ENCODE results near the gene EXOC4.

The EXOC4 gene

DNA sequence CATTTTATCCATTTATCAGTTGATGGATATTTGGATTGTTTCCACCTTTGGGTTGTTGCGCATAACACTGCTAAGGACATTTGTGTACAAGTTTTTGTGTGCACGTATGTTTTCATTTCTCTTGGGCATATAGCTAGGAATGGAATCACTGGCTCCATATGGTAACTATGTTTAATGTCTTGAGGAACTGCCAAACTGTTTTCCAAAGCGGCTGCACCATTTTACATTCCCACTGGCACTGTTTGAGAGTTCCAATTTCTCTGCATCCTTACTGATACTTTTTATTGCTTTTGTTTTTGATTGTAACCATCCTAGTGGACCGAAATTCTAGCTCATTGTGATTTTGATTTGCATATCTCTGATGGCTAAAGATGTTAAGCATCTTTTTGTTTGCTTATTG is 118.7 kb downstream of the EXOC4 start:
- DNase-seq, result no peak

DNA sequence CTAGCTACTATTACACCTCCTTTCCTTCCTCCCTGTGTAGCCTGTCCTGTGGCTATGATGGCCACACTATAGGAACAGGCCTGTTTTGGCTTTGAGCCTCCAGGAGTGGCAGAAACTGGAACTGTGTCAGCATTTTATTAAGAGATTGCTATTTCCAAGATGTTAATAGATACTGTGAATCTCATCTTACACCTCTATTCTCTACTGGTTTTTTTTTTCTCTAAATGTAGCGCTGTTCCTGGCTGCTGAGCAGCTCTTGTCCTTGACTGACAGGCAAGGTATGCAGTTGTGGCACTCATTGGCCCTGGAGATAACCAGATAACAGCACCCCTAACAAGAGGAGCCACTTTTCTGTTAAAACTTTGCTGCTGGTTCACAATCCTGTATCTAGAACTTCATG is 119.5 kb downstream of the EXOC4 start:
- no peak for DNase-seq

GRCh38 chr7:133376514-133376913 is 123.6 kb downstream of the EXOC4 start:
- DNase-seq, result no peak

DNA sequence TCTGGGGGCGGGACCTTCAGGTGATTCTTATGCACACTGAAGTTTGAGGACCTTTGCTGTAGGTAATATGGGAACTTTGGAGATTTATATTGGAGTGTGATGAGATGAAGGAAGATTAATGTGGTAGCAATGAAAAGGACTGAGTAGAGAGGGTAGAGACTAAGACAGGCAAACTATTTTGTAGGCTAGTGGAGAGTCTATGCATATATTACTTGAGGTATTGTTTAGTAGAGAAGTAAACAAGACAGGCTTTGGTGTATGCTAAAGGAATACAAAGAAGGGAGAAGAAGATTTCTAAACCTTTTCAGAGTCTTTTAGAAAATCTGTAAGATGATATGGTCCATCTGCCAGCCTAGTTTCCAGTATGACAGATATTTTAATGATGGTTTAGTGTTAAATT is 129.1 kb downstream of the EXOC4 start:
- DNase-seq, result no peak

GRCh38 chr7:133382775-133383559 is 130.1 kb downstream of the EXOC4 start:
- DNase-seq, result no peak

DNA sequence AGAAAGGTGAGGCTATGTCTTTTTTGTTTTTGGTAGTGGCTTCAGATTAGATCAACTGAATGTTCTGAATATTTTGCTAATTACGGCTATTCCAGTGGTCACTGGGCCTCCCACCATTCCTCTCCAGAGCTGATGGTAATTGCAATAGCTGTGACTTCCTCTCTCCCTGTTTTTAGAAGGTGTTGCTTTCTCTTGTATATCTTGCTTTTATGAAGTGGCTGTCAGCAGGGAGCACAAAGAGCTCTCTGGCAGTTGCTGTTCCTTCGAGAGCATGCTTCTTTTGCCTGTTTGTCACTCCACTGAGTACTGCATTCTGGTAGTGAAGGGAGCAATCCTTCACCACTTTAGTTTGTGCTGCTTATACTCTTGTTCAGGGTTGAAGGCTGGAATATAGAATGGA is 133.3 kb downstream of the EXOC4 start:
- DNase-seq, result no peak

GRCh38 chr7:133389727-133390126 is 136.8 kb downstream of the EXOC4 start:
- no peak for DNase-seq

- no peak for DNase-seq
These were observed 138.3 kb downstream of the EXOC4 start for GRCh38 chr7:133391206-133391605.

- DNase-seq, result no peak
These were observed 141.5 kb downstream of the EXOC4 start for GRCh38 chr7:133394369-133394768.

DNA sequence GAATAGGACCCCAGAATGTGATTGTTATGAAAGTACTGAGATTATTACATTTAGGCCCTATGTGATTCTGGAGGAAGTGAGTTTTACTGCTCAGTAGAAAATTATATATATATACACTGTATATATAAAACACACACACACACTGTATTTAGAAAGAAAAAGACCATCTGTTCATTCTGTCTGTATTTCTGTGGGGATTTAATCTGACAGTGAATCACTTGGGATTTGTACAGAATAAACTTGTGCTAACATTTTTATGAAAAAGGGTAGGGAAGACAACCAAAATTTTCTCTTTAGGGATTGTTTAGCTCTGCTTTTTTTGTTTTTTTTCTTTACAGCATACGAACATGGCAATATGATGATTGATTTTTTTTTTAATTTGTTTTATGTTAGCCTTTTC is 142.7 kb downstream of the EXOC4 start:
- no peak for DNase-seq

GRCh38 chr7:133398506-133398905 is 145.6 kb downstream of the EXOC4 start:
- DNase-seq, result no peak

DNA sequence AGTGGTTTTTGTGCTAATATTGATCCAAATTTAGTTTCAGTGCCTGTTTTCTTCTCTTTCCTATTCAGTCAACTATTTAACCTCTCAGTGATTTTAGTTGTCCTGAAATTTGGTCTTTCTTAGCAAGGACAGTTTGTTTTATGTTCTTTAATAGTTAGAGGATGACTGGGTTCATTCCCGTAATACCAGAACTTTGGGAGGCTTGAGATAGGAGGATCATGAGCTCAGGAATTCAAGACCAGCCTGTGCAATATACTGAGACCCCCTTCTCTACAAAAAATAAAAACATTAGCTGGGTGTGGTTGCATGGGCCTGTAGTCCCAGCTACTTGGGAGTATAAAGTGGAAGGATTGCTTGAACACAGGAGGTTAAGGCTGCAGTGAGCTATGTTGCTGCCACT is 148.3 kb downstream of the EXOC4 start:
- DNase-seq, result no peak

DNA sequence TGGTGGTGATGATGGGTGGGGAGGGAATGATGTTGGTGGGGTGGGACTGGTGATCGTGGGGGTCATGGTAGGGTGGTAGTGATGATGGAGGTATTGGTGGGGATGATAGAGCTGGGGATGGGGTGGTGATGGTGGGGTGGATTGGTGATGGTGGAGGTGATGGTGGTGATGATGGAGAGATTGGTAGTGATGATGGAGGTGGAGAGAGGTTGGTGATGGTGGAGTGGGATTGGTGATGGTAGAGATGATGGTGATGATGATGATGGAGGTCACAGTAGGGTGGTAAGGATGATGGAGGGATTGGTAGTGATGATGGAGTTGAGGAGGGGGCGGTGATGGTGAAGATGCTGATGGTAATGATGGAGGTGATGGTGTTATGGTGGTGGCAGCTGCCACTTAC is 155.3 kb downstream of the EXOC4 start:
- DNase-seq, result no peak

- DNase-seq, result no peak
These were observed 156.5 kb downstream of the EXOC4 start for GRCh38 chr7:133409421-133409820.

DNA sequence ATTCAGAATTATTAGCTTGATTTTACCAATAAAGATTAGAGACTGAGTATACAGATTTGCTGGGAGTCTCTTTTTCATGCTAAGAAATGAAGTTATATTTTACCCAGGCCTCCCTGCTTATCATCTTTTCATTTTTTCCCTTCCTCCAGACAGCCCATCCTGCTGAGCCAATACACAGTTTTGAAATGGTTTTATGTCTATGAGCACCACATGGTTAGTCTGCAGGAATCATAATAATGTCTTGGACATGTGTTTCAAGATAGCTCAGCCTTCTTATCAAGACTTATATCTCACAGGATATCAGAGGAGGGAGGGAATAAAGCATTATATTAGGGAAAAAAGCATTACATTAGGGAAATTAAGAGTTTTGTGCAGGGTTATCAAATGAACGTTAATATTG is 157.1 kb downstream of the EXOC4 start:
- DNase-seq, result no peak

DNA sequence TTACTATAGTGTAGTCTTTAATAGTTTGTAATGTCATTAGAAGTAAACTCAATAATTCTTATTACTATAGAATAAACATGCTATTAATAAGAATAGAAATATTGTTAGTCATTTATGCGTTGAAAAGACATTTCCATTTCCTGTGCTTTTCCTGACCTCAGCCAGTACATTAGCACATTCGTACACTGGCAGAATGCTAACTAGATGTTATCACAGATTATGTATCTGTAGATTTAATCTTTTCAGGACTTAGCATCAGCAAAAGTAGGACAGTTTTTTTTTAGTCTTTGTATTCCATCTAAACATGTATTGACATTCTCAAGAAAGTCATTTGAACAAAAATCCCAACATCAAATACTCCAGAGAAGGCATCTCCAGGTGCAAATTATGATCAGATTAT is 158.5 kb downstream of the EXOC4 start:
- DNase-seq, result no peak

DNA sequence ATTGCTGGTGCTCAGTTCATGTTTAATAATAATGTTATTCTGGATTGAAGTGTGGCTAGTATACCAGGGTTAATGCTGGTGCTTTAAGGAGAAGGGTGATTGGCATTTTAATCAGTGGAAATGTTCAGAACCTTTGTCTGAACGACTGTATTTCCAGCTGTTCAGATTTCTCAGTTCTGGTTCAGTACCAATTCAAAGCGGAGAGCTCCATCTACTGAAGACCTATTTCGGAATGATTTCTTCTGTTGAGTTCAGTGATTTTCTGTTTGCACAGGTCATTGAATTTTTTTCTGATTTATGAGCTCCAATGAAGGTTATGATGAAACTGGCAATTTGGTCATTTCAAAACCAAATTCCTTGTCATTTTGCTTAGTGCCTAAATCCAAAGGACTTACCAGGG is 160.1 kb downstream of the EXOC4 start:
- no peak for DNase-seq

DNA sequence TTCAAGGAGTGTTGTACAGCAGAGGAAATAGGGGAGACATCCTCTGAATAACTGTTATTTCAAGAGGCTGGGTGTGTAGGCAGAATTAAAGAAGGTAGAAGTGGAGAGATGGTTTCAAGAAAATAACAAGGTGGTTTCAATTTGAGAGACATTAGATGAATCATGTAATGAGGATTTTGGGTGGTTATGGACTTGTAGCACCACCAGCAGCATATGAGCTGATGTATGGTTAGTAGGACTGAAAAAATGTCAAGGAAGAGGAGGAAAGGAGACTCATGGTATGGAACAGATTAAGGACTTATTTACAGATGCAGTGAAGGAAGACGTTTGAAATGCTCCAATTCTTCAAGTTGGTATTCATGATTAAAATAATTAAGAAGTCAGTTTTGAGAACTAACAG is 166.2 kb downstream of the EXOC4 start:
- no peak for DNase-seq

- DNase-seq, result no peak
These were observed 170.7 kb downstream of the EXOC4 start for GRCh38 chr7:133423618-133424017.

- no peak for DNase-seq
These were observed 175.4 kb downstream of the EXOC4 start for GRCh38 chr7:133428326-133428725.

DNA sequence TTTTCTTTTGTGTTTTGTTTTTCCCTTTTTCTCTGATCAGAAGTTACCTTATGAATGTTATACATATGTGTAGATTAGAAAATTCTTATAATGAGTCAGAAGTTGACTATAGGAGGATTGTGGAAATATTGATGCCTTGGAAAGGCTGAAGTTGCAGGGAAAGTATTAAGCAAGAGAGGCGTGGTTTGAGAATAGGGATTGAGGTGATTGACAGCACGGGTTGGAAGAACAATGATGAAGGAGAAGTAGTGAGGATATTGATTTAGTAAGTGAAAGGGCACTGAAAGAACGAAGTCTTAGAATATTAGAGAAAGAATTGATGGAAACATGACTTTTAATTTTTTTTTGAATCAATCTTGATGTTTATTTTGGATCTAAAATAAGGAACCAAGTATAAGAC is 176.0 kb downstream of the EXOC4 start:
- DNase-seq, result no peak

GRCh38 chr7:133429371-133429770 is 176.5 kb downstream of the EXOC4 start:
- no peak for DNase-seq

DNA sequence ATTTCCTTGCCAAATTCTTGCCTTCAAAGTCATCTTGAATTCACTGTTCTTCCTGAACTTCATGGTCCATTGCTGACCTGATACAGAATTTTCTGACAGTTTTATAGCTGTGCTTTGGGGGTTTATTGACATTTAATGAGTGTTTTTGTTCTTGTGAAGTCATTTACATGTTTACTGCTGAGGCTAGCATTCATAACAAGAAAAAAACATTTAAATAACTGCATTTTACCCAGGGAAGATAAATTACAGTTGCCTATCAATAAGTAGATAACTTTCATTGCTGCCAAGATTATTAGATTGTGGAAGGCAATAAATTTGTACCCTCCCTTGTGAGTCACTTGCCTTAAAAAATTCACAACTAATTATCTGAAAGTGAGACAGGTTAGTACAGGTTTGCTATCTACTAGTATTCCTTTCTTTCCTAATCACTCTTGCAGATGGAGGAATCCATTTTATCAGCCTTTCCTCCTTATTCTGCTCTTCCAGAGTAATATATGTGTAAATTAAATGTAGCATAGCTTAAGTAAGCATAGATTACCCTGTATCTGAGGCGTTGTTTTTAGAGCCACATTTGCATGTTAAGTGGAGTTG is 178.4 kb downstream of the EXOC4 start:
- DNase-seq, result no peak

GRCh38 chr7:133433165-133433812 is 180.4 kb downstream of the EXOC4 start:
- no peak for DNase-seq
